Astrocyte (in vitro differentiated cells and primary cell): Measurements from ENCODE around the gene BCL2. TPM values are rescaled to one million over a fixed set of nuclear protein-coding genes. Genes with fewer than 3 reads are reported as not detected.

Experiments
- DNase-seq: peaks from one replicate; pipeline ENCODE4 v3.0.0-alpha.2; 2010; ENCODE audit warnings: low read depth
- FAIRE-seq: peaks from 2 replicates; lab custom pipeline; 2011; peaks lifted over from hg19 to GRCh38; lab: Jason Lieb, UNC
- H2AFZ ChIP-seq: 2 replicates; pipeline ENCODE4 v1.6.0; 2012; ENCODE audit warnings: low read depth, low read length, inconsistent platforms
- H3K27ac ChIP-seq: 2 replicates; pipeline ENCODE4 v1.5.1; 2011; ENCODE audit warnings: low read depth, low read length, inconsistent platforms
- H3K27me3 ChIP-seq: 2 replicates; pipeline ENCODE4 v1.6.0; 2011; ENCODE audit warnings: low read length, inconsistent platforms; ENCODE audit not compliant: insufficient read depth
- H3K36me3 ChIP-seq: 2 replicates; pipeline ENCODE4 v1.5.1; 2011; ENCODE audit warnings: low read length, inconsistent platforms; ENCODE audit not compliant: insufficient read depth
- H3K4me1 ChIP-seq: 2 replicates; pipeline ENCODE4 v1.5.1; 2011; ENCODE audit warnings: low read length, inconsistent platforms; ENCODE audit not compliant: insufficient read depth
- H3K4me2 ChIP-seq: 2 replicates; pipeline ENCODE4 v1.6.0; 2012; ENCODE audit warnings: low read length, inconsistent platforms
- H3K4me3 ChIP-seq: 2 replicates; pipeline ENCODE4 v1.5.1; 2011; ENCODE audit warnings: low read depth, mild to moderate bottlenecking, low read length, inconsistent platforms; ENCODE audit not compliant: insufficient read depth
- H3K79me2 ChIP-seq: 2 replicates; pipeline ENCODE4 v1.6.0; 2012; ENCODE audit warnings: mild to moderate bottlenecking, low read length, inconsistent platforms; ENCODE audit not compliant: insufficient read depth
- H3K9ac ChIP-seq: 2 replicates; pipeline ENCODE4 v1.6.0; 2012; ENCODE audit warnings: mild to moderate bottlenecking, low read length, inconsistent platforms
- H3K9me3 ChIP-seq: 2 replicates; pipeline ENCODE4 v1.5.1; 2012; ENCODE audit warnings: low read depth, mild to moderate bottlenecking, low read length, inconsistent platforms; ENCODE audit not compliant: insufficient read depth
- H4K20me1 ChIP-seq: 2 replicates; pipeline ENCODE4 v1.6.0; 2012; ENCODE audit warnings: low read length, inconsistent platforms; ENCODE audit not compliant: insufficient read depth
- H3K27ac Mint-ChIP-seq: one replicate; pipeline ENCODE4 v1.8.0; 2021; ENCODE audit warnings: mild to moderate bottlenecking, mixed read lengths; ENCODE audit not compliant: unreplicated experiment
- H3K27me3 Mint-ChIP-seq: one replicate; pipeline ENCODE4 v1.8.0; 2021; ENCODE audit warnings: low read depth, mixed read lengths; ENCODE audit not compliant: unreplicated experiment
- H3K36me3 Mint-ChIP-seq: one replicate; pipeline ENCODE4 v1.8.0; 2021; ENCODE audit warnings: low read depth, mixed read lengths; ENCODE audit not compliant: unreplicated experiment
- H3K4me1 Mint-ChIP-seq: one replicate; pipeline ENCODE4 v1.8.0; 2021; ENCODE audit warnings: low read depth, mixed read lengths; ENCODE audit not compliant: unreplicated experiment
- H3K4me3 Mint-ChIP-seq: one replicate; pipeline ENCODE4 v1.8.0; 2021; ENCODE audit warnings: mild to moderate bottlenecking, moderate library complexity, mixed read lengths; ENCODE audit not compliant: unreplicated experiment
- H3K9me3 Mint-ChIP-seq: one replicate; pipeline ENCODE4 v1.8.0; 2021; ENCODE audit warnings: mild to moderate bottlenecking, mixed read lengths; ENCODE audit not compliant: unreplicated experiment
- CTCF ChIP-seq: IDR thresholded peaks from 2 replicates; pipeline ENCODE4 v1.5.1; 2011; ENCODE audit warnings: low read depth, mild to moderate bottlenecking, inconsistent platforms, low read length, moderate library complexity; ENCODE audit not compliant: insufficient read depth
- EZH2 ChIP-seq: IDR thresholded peaks from 2 replicates; pipeline ENCODE4 v1.6.1; 2012; ENCODE audit warnings: mild to moderate bottlenecking, low read length, inconsistent platforms; ENCODE audit not compliant: insufficient read depth
- total RNA-seq: library from RNA; stranded (reverse); gene quantifications from 2 replicates; pipeline ENCODE4 v1.2.1, GENCODE V29; 2021

BCL2 gene
- total RNA-seq, 1 donor from 2014 or later = 1.7 TPM

DNA sequence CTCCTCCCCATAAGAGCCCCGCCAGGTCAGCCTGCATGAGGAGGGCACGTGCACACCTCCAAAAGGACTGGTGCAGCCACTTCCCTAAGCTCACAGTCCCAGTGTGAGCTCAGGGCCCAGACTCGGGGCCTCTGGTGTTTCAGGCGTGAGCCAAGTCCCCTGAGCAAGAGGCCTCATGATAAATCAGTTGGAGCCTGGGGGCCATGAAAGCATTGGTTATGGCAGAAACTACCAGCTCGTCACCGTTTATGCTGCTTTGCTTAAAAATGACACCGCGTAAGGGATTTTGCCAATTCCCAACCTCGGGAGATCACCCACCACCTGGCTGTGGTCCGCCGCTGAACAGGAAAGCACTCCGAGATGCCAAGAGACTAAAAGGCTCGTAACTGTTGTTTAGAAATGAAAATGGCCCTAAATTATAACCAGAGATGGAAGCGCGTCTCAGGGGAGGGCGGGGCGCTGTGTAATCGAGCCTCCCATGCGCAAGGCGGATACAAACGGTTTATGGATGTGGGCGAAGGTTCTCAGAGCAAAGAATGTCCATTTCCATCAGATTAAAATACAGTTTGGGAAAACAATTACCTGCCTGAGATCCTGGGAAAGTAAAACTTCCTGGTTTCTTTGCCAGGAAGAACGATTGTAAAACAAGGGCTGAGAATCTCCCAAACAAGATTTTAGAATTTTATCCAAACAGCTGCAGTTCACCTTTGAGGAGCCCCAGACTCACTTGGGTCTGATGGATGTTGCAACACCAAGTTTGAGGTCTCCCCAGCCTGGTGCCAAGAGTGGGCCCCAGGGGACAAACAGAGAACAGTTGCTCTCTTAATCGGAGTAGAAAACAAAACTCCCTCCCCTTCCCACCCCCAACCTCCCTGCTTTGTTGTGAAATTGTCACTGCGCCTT lies 141.4 kb downstream of the BCL2 start:
- peak overlapping the region; percentile 8 for H2AFZ ChIP-seq
- H3K27ac Mint-ChIP-seq = no peak overlapping the region
- no peak for TF ChIP-seq EZH2
- no peak for TF ChIP-seq CTCF

GRCh38 chr18:63177259-63177658 lies 142.3 kb downstream of the BCL2 start:
- Mint-ChIP-seq H3K4me1 (peaks cover 3% of the 10 kb centered on the region), H3K36me3 (peaks cover 2% of the 10 kb centered on the region), H3K27ac (no peak overlapping the region), H3K4me3 (no peak overlapping the region), H3K27me3 (peaks cover 17% of the 10 kb centered on the region), H3K9me3 (no peaks in the 10 kb centered on the region)
- H3K4me3 ChIP-seq = no peak overlapping the region
- TF ChIP-seq EZH2 (no peak), CTCF (no peak)
- H3K4me2 ChIP-seq = no peak overlapping the region
- H3K27me3 ChIP-seq = peaks cover 27% of the 10 kb centered on the region
- FAIRE-seq (no peak), DNase-seq (no peak)
- H3K79me2 ChIP-seq = no peaks in the 10 kb centered on the region
- H3K36me3 ChIP-seq = no peaks in the 10 kb centered on the region
- no peak overlapping the region for H3K27ac ChIP-seq
- H3K9me3 ChIP-seq = no peaks in the 10 kb centered on the region
- H2AFZ ChIP-seq = no peak overlapping the region
- no peak overlapping the region for H3K9ac ChIP-seq
- no peaks in the 10 kb centered on the region for H4K20me1 ChIP-seq
- H3K4me1 ChIP-seq = no peaks in the 10 kb centered on the region

More for the DNA sequence above, 141.4 kb downstream of the BCL2 start:
- H3K27me3 Mint-ChIP-seq = peaks cover 21% of the 10 kb centered on the region
- Histone ChIP-seq H3K79me2 (no peaks in the 10 kb centered on the region), H3K9ac (no peak overlapping the region), H3K9me3 (no peaks in the 10 kb centered on the region), H3K4me1 (no peaks in the 10 kb centered on the region), H3K36me3 (no peaks in the 10 kb centered on the region), H3K27ac (no peak overlapping the region), H3K27me3 (peaks cover 31% of the 10 kb centered on the region), H4K20me1 (no peaks in the 10 kb centered on the region), H3K4me3 (no peak overlapping the region), H3K4me2 (peak overlapping the region; percentile 75)
- no peak for FAIRE-seq
- peaks cover 2% of the 10 kb centered on the region for H3K36me3 Mint-ChIP-seq
- no peak overlapping the region for H3K4me3 Mint-ChIP-seq
- DNase-seq = no peak
- peaks cover 6% of the 10 kb centered on the region for H3K4me1 Mint-ChIP-seq
- H3K9me3 Mint-ChIP-seq = no peaks in the 10 kb centered on the region

DNA sequence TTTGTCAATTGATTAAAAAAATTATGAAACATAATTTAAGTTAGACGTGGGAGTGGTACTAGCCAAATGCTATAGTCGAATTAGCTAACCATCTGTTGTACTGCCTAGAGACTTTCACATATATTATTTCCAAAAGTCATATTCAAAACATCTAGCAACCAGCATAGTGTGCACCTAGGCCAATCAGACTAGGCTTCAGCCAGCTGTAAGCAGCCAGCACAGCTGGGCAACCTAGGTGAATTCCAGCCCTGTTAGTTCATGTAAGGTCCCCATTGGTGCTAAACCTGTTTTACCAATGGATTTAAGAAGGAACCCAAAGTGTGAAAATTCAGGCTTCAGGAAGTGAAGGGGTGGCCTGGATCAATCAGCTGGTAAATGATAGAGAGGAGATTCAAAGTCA lies 144.3 kb downstream of the BCL2 start:
- Histone ChIP-seq H3K27me3 (peaks cover 17% of the 10 kb centered on the region), H3K4me3 (no peak overlapping the region), H3K36me3 (no peaks in the 10 kb centered on the region), H3K9me3 (no peaks in the 10 kb centered on the region), H3K79me2 (no peaks in the 10 kb centered on the region), H3K4me2 (no peak overlapping the region), H3K9ac (no peak overlapping the region), H4K20me1 (no peaks in the 10 kb centered on the region), H3K4me1 (no peaks in the 10 kb centered on the region), H2AFZ (no peak overlapping the region), H3K27ac (no peak overlapping the region)
- no peak for FAIRE-seq
- H3K4me1 Mint-ChIP-seq = peaks cover 3% of the 10 kb centered on the region
- H3K4me3 Mint-ChIP-seq = no peak overlapping the region
- no peak for TF ChIP-seq CTCF
- TF ChIP-seq EZH2 = no peak
- H3K27ac Mint-ChIP-seq = no peak overlapping the region
- H3K36me3 Mint-ChIP-seq = peaks cover 2% of the 10 kb centered on the region
- DNase-seq = no peak
- H3K9me3 Mint-ChIP-seq = no peaks in the 10 kb centered on the region
- H3K27me3 Mint-ChIP-seq = peaks cover 3% of the 10 kb centered on the region
